GDM1 (cell line): Measurements from ENCODE around the gene SLAMF1.
"Not testable (repeated sequence)": the region's sequence is repeated elsewhere in the genome, so short reads cannot be mapped to it uniquely, and the experiment has no call there.

Experiments
- DNase-seq: peaks from one replicate; lab custom pipeline; 2025; lab: John Stamatoyannopoulos, UW

SLAMF1 gene

DNA sequence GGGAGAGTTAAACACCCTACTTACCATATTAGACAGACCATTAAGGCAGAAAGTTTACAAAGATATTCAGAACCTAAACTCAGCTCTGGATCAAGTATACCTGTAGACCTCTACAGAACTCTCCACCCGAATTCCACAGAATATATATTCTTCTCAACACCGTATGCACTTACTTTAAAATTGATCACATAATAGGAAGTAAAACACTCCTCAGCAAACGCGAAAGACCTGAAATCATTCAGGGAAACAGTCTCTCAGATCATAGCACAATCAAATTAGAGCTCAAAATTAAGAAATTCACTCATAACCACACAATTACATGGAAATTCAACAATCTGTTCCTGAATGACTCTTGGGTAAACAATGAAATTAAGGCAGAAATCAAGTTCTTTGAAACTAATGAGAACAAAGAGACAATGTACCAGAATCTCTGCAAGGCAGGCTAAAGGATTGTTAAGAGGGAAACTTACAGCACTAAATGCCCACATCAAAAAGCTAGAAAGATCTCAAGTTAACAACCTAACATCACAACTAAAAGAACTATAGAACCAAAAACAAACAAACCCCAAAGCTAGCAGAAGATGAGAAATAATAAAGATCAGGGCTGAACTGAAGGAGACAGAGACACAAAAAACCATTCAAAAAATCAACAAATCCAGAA, 86.7 kb downstream of the SLAMF1 start:
- DNase-seq, result no peak

DNA sequence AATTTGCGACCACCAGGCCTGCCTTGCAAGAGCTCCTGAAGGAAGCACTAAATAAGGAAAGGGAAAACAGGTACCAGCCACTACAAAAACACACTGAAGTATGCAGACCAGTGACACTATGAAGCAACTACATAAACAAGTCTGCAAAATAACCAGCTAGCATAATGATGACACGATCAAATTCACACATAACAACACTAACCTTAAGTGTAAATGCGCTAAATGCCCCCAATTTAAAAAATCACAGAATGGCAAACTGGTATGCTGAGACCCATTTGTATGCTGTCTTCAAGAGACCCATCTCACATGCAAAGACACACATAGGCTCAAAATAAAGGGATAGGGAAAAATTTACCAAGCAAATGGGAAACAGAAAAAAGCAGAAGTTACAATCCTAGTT, 87.4 kb downstream of the SLAMF1 start:
- not testable (repeated sequence) for DNase-seq

DNA sequence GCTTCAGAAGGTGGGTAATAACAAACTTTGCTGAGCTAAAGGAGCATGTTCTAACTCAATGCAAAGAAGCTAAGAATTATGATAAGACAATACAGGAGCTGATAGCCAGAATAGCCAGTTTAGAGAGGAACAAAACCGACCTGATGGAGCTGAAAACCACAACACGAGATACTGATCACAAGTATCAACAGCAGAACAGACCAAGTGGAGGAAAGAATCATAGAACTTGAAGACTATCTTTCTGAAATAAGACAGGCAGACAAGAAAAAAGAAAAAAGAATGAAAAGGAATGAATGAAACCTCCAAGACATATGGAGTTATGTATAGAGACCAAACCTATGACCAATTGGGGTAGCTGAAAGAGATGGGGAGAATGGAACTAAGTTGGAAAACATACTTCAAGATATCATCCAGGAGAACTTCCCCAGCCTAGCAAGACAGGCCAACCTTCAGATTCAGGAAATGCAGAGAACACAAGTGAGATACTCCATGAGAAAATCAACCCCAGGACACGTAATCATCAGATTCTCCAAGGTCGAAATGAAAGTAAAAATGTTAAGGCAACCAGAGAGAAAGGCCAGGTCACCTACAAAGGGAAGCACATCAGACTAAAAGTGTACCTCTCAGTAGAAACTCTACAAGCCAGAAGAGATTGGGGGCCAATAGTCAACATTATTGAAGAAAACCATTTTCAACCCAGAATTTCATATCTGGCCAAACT, 88.0 kb downstream of the SLAMF1 start:
- no peak for DNase-seq
